ENCODE data around the gene PPM1L. TPM values are rescaled to one million over a fixed set of nuclear protein-coding genes. Genes with fewer than 3 reads are reported as not detected.

Gene PPM1L
- total RNA-seq, 1 donor: 0.86 TPM

DNA sequence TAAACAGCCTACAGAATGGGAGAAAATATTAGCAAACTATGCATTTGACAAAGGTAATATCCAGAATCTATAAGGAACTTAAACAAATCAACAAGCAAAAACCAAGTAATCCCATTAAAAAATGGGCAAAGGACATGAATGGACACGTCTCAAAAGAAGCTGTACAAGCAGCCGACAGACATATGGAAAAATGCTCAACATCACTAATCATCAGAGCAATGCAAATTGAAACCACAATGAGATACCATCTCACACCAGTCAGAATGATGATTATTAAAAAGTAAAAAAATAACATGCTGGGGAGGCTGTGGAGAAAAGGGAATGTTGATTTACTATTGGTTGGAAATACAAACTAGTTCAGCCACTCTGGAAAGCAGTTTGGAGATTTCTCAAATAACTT is 30.7 kb upstream of the PPM1L start:
- no peak overlapping the region for H3K4me3 ChIP-seq (ENCODE audit: low read depth, low read length)
- no peak for DNase-seq (ENCODE audit: low read depth)
- TF ChIP-seq, protein P1, sequence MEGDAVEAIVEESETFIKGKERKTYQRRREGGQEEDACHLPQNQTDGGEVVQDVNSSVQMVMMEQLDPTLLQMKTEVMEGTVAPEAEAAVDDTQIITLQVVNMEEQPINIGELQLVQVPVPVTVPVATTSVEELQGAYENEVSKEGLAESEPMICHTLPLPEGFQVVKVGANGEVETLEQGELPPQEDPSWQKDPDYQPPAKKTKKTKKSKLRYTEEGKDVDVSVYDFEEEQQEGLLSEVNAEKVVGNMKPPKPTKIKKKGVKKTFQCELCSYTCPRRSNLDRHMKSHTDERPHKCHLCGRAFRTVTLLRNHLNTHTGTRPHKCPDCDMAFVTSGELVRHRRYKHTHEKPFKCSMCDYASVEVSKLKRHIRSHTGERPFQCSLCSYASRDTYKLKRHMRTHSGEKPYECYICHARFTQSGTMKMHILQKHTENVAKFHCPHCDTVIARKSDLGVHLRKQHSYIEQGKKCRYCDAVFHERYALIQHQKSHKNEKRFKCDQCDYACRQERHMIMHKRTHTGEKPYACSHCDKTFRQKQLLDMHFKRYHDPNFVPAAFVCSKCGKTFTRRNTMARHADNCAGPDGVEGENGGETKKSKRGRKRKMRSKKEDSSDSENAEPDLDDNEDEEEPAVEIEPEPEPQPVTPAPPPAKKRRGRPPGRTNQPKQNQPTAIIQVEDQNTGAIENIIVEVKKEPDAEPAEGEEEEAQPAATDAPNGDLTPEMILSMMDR (IDR thresholded peaks at IDR 0.05; ENCODE audit: insufficient read depth, low read depth, low read length): no peak

DNA sequence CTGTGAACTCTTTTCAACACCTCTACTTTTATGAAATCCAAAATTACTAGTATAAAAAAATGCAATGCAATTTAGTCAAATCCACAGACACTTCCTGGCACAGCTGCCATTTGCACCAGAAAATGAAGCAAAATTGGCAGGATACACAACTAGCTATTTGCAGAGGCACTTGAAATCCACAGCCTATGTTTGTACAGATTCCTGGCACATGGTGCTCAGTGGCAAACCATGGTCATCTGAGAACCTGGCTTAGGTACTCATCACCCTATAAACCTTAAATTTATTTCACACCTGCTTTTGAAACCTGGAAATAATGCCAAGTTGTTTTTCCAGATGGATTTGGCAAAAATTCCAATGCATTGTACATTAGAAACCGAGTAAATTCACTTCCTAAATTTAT is 20.2 kb upstream of the PPM1L start:
- no peak overlapping the region for H3K4me3 ChIP-seq (ENCODE audit: low read depth, low read length)
- DNase-seq (ENCODE audit: low read depth): no peak
- TF ChIP-seq, protein P1 (IDR thresholded peaks at IDR 0.05; ENCODE audit: insufficient read depth, low read depth, low read length): no peak

DNA sequence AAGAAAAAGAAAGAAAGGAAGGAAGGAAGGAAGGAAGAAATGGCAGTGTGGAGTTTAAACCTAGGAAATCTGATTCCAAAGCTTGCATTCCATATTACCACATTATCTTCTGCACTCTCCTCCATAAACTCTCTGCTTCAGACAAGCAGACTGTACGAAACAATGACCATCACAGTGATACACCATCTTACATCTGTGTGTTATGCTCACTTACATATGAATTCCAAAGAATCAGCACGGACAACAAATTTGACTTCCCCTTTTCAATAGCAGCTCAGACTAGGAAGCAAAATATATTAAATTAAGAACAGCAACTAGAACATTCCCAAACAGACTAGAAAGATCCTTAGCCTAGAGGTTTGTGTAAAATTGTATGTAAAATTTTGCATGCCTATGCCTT is 18.0 kb upstream of the PPM1L start:
- no peak overlapping the region for H3K4me3 ChIP-seq (ENCODE audit: low read depth, low read length)
- no peak for DNase-seq (ENCODE audit: low read depth)
- TF ChIP-seq, protein P1 (IDR thresholded peaks at IDR 0.05; ENCODE audit: insufficient read depth, low read depth, low read length): no peak

DNA sequence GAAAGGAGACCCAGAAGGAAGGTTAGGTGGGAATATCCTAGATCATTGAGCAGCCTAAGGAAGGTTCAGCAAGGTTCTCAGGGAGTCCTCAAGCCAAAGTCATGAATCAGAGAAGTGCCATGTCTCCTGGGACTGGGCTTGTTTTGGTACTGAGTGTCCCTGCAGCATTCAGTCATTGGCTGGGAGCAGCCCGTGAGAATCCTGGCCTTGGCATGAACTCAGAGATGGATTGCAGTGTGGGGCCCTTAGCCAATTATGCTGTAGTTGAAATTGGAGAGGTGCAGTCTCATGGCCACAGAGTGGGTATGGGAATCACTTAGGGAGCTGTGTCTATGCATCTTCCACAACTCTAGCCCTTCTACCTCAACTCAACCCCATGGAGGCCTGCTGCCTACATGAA is 17.0 kb upstream of the PPM1L start:
- DNase-seq (ENCODE audit: low read depth): no peak
- TF ChIP-seq, protein P1 (IDR thresholded peaks at IDR 0.05; ENCODE audit: insufficient read depth, low read depth, low read length): no peak

DNA sequence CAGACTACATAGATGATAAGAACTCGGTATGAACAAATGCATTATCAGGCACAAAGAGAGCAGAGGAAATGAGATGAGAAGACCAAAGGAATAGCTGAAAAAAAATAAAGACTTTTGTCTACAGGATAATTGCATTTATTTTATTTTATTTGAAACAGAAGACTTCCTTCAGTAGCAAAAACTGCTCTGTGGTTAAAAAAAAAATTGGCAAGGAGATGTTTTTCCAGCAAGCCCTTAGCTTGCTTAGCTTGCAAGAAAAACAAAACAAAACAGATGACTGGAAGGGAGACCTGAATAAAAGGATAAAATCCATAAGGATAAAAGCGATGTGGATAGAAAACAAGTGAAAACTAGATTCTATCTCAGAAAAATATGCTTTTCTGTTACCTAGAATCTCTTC is 9.1 kb upstream of the PPM1L start:
- H3K4me3 ChIP-seq (ENCODE audit: low read depth, low read length): no peak overlapping the region
- no peak for DNase-seq (ENCODE audit: low read depth)
- TF ChIP-seq, protein P1 (IDR thresholded peaks at IDR 0.05; ENCODE audit: insufficient read depth, low read depth, low read length): no peak

More for the DNA sequence above, 17.0 kb upstream of the PPM1L start:
- H3K4me3 ChIP-seq (ENCODE audit: low read depth, low read length): no peak overlapping the region

DNA sequence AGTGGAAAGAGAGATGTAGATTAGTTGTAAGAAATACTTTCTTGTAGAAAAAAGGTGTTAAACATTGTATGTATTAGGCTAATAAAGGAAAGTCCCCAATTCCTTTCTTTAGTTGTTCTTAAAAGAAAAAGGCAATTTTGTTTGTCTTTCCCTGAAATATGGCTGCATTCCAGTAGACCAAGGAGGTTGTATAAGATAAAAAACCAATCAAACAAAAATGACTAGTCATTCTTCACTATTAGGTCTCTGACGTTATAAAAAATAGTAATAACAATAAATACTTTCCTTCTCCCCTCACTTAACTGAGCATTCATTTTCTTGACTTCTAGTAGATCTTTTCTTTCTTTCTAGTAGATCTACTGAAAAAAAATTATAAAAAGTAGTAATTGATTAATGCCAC is 8.6 kb upstream of the PPM1L start:
- H3K4me3 ChIP-seq (ENCODE audit: low read depth, low read length): no peak overlapping the region
- TF ChIP-seq, protein P1 (IDR thresholded peaks at IDR 0.05; ENCODE audit: insufficient read depth, low read depth, low read length): no peak
- no peak for DNase-seq (ENCODE audit: low read depth)

DNA sequence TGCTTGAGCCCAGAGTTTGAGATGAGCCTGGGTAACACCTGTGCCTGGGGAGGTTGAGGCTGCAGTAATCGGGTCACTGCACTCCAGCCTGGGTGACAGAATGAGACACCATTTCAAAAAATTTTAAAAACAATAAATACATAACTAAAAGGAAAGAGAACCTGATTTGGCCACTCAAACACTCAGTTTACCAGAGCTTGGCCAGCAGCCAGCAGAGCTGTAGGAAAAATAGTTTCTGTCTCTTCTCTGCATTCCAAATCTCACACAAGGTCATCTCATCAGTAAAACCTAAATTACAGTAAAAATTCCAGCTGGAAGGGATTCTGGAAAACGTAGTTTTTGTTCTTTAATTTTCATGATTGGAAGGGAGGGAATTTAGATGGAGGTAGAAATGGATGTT is 7.8 kb upstream of the PPM1L start:
- H3K4me3 ChIP-seq (ENCODE audit: low read depth, low read length): no peak overlapping the region
- TF ChIP-seq, protein P1 (IDR thresholded peaks at IDR 0.05; ENCODE audit: insufficient read depth, low read depth, low read length): no peak
- no peak for DNase-seq (ENCODE audit: low read depth)

Data from fibroblast of villous mesenchyme (primary cell).